HepG2 (cell line): ENCODE results near the gene PANK2. TPM values are rescaled to one million over a fixed set of nuclear protein-coding genes. Genes with fewer than 3 reads are reported as not detected.

ENCODE experiments used
- ARID5B ChIP-seq: IDR thresholded peaks from 2 replicates; pipeline ENCODE4 v1.4.0; 2020; ENCODE audit warnings: mild to moderate bottlenecking, missing genetic modification reagents
- CREB1 ChIP-seq, 2 experiments: fragments of 450-650 bp in 1 of 2; IDR thresholded peaks; 2 replicates each; pipeline ENCODE4 v1.6.1; 2016 to 2017; ENCODE audit warnings: control low read depth in 1 of 2, mild to moderate bottlenecking in 1 of 2, missing compliant biosample characterization in 1 of 2, missing genetic modification characterization in 1 of 2
- HDAC1 ChIP-seq: sonication (generic); formaldehyde crosslinking; IDR thresholded peaks from 2 replicates; pipeline ENCODE4 v1.5.1; 2020; ENCODE audit warnings: mild to moderate bottlenecking, missing genetic modification reagents
- HES4 ChIP-seq: sonication (generic); formaldehyde crosslinking; IDR thresholded peaks from 2 replicates; pipeline ENCODE4 v1.9.0; 2021; ENCODE audit warnings: mild to moderate bottlenecking, missing genetic modification reagents, borderline replicate concordance
- HNF4A ChIP-seq: sonication (generic); formaldehyde crosslinking; IDR thresholded peaks from 2 replicates; pipeline ENCODE4 v1.4.0; 2020; ENCODE audit warnings: missing genetic modification reagents
- KLF15 ChIP-seq: sonication (generic); formaldehyde crosslinking; IDR thresholded peaks from 2 replicates; pipeline ENCODE4 v1.8.1; 2023; ENCODE audit warnings: borderline replicate concordance, mild to moderate bottlenecking, inconsistent platforms, missing genetic modification reagents, mixed read lengths
- NR1H2 ChIP-seq: sonication (generic); formaldehyde crosslinking; IDR thresholded peaks from 2 replicates; pipeline ENCODE4 v1.8.1; 2022; ENCODE audit warnings: low read depth, missing genetic modification reagents, borderline replicate concordance
- PHF8 ChIP-seq: sonication (generic); formaldehyde crosslinking; IDR thresholded peaks from 2 replicates; pipeline ENCODE4 v1.5.0; 2020; ENCODE audit warnings: missing genetic modification reagents
- SIX4 ChIP-seq: sonication (generic); formaldehyde crosslinking; IDR thresholded peaks from 2 replicates; pipeline ENCODE4 v1.4.0; 2020; ENCODE audit warnings: missing genetic modification reagents
- SMYD3 ChIP-seq: sonication (generic); formaldehyde crosslinking; IDR thresholded peaks from 2 replicates; pipeline ENCODE4 v1.8.1; 2023; ENCODE audit warnings: mild to moderate bottlenecking, missing genetic modification reagents
- SSRP1 ChIP-seq: IDR thresholded peaks from 2 replicates; pipeline ENCODE4 v1.6.1; 2016; ENCODE audit warnings: control low read depth
- TOPORS ChIP-seq: sonication (generic); formaldehyde crosslinking; IDR thresholded peaks from 2 replicates; pipeline ENCODE4 v1.8.0; 2023; ENCODE audit warnings: mild to moderate bottlenecking, missing genetic modification reagents
- ZBTB14 ChIP-seq: sonication (generic); formaldehyde crosslinking; IDR thresholded peaks from 2 replicates; pipeline ENCODE4 v1.4.0; 2020; ENCODE audit warnings: missing genetic modification reagents
- ZNF350 ChIP-seq: sonication (generic); formaldehyde crosslinking; IDR thresholded peaks from 2 replicates; pipeline ENCODE4 v1.4.0; 2020; ENCODE audit warnings: mild to moderate bottlenecking, low read depth, missing genetic modification reagents, borderline replicate concordance
- ZNF451 ChIP-seq: sonication (generic); formaldehyde crosslinking; IDR thresholded peaks from 2 replicates; pipeline ENCODE4 v1.5.0; 2020; ENCODE audit warnings: mild to moderate bottlenecking, missing genetic modification reagents
- ZNF709 ChIP-seq: sonication (generic); formaldehyde crosslinking; IDR thresholded peaks from 2 replicates; pipeline ENCODE4 v1.5.0; 2020; ENCODE audit warnings: mild to moderate bottlenecking, missing genetic modification reagents
- ZNF766 ChIP-seq: sonication (generic); formaldehyde crosslinking; IDR thresholded peaks from 2 replicates; pipeline ENCODE4 v1.5.0; 2020; ENCODE audit warnings: missing genetic modification reagents, borderline replicate concordance
- polyA plus RNA-seq, 8 experiments: library from polyadenylated mRNA; depleted of rRNA in 3 of 8; stranded (reverse) in 7 of 8; unstranded in 1 of 8; fragments of >200 nt; fragmentation: Illumina TruSeq in 4 of 8; extraction: Trizol in 4 of 8; gene quantifications; 2 replicates each; pipeline versions ENCODE4 v1.2.1 to v1.2.3, GENCODE V29; 2011 to 2016; ENCODE audit warnings: low read depth in 4 of 8, missing spikeins in 1 of 8, mixed read lengths in 1 of 8; ENCODE audit not compliant: insufficient read depth in 1 of 8
- total RNA-seq, 5 experiments: library from RNA; depleted of rRNA; stranded (reverse); fragments of >200 nt; fragmentation: Illumina TruSeq; extraction: Trizol; gene quantifications; 2 replicates each; pipeline ENCODE4 v1.2.3, GENCODE V29; 2016; ENCODE audit warnings: low read depth in 1 of 5
- TF ChIP-seq, protein P1 (sequence below): sonication (generic); formaldehyde crosslinking; IDR thresholded peaks from 2 replicates; pipeline ENCODE4 v1.4.0; 2020; ENCODE audit warnings: missing genetic modification reagents
- TF ChIP-seq, protein P2 (sequence below): sonication (generic); formaldehyde crosslinking; IDR thresholded peaks from 2 replicates; pipeline ENCODE4 v1.9.0; 2021; ENCODE audit warnings: missing genetic modification reagents, mild to moderate bottlenecking, borderline replicate concordance

Gene PANK2
- total and polyA plus RNA-seq, 2 of the 13 experiments (the other 11 are each of a cell fraction or from before 2014, with no cell fraction given) = 39.2 to 123 TPM

DNA sequence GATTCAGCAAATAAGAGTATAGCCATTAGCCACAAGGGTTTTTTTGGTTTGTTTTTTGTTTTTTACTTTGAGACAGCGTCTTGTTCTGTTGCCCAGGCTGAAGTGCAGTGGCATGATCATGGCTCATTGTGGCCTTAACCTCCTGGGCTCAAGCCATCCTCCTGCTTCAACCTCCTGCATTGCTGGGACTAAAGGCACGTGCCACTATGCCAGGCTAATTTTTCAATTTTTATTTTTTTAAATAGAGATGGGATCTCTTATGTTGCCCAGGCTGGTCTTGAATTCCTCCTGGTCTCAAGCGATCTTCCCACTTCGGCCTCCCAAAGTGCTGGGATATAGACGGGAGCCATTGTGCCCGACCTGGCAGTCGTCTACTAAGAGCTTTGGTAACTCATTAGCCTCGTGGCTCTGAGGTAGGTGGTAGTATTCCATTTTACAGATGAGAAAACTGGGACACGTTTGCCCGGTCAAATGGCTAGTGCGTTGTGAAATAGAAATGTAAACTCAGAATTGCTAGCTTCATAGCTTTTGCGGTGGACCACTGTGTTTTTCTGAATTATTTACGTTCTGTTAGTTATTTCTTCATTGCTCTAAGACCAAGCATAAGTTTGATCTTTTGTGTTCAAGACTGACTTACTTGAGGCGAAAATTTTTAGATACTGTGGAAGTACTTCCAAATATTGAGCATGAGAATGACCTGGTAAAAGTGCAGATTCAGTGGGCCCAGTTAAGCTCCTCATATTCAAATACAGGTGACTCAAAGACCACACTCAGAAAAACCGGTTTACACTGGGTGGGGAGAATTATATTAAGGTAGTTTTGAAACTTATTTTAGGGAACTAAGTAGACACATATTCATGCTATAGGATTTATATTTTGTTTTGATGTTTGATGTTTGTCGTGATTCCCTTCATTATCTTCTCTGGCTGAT, 2.1 kb downstream of the PANK2 start (continued):
- TF ChIP-seq SMYD3 (no peak), HES4 (CRISPR knock-in tag) (no peak), ZNF766 (CRISPR knock-in tag) (peak; percentile 50; the same call in 1 of the 2 replicates), ARID5B (no peak), NR1H2 (no peak), HNF4A (CRISPR knock-in tag) (peak; percentile 34), SSRP1 (0 out of 2 replicates have a peak, but pooled peaks have one; percentile 35), KLF15 (CRISPR knock-in tag) (no peak), ZNF350 (CRISPR knock-in tag) (no peak), TOPORS (CRISPR knock-in tag) (no peak), ZBTB14 (CRISPR knock-in tag) (no peak), PHF8 (no peak), ZNF709 (CRISPR knock-in tag) (no peak), HDAC1 (0 out of 2 replicates have a peak, but pooled peaks have one; percentile 24), SIX4 (CRISPR knock-in tag) (no peak), ZNF451 (CRISPR knock-in tag) (no peak), CREB1 (IDR thresholded peaks at IDR 0.05) (no peak), CREB1 (CRISPR knock-in tag; IDR thresholded peaks at IDR 0.05) (peak; percentile 24; the same call in 1 of the 2 replicates)
- TF ChIP-seq, protein P1, sequence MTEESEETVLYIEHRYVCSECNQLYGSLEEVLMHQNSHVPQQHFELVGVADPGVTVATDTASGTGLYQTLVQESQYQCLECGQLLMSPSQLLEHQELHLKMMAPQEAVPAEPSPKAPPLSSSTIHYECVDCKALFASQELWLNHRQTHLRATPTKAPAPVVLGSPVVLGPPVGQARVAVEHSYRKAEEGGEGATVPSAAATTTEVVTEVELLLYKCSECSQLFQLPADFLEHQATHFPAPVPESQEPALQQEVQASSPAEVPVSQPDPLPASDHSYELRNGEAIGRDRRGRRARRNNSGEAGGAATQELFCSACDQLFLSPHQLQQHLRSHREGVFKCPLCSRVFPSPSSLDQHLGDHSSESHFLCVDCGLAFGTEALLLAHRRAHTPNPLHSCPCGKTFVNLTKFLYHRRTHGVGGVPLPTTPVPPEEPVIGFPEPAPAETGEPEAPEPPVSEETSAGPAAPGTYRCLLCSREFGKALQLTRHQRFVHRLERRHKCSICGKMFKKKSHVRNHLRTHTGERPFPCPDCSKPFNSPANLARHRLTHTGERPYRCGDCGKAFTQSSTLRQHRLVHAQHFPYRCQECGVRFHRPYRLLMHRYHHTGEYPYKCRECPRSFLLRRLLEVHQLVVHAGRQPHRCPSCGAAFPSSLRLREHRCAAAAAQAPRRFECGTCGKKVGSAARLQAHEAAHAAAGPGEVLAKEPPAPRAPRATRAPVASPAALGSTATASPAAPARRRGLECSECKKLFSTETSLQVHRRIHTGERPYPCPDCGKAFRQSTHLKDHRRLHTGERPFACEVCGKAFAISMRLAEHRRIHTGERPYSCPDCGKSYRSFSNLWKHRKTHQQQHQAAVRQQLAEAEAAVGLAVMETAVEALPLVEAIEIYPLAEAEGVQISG (CRISPR knock-in tag) = peak; percentile 19; the same call in 1 of the 2 replicates
- TF ChIP-seq, protein P2, sequence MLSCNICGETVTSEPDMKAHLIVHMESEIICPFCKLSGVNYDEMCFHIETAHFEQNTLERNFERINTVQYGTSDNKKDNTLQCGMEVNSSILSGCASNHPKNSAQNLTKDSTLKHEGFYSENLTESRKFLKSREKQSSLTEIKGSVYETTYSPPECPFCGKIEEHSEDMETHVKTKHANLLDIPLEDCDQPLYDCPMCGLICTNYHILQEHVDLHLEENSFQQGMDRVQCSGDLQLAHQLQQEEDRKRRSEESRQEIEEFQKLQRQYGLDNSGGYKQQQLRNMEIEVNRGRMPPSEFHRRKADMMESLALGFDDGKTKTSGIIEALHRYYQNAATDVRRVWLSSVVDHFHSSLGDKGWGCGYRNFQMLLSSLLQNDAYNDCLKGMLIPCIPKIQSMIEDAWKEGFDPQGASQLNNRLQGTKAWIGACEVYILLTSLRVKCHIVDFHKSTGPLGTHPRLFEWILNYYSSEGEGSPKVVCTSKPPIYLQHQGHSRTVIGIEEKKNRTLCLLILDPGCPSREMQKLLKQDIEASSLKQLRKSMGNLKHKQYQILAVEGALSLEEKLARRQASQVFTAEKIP (CRISPR knock-in tag) = no peak
